ENCODE data around the gene CHN1. TPM values are rescaled to one million over a fixed set of nuclear protein-coding genes. Genes with fewer than 3 reads are reported as not detected.

CHN1 gene
- total RNA-seq, 2 experiments from 2014 or later: 0.62 to 1.2 TPM

- no peaks in the 10 kb centered on the region for H3K36me3 Mint-ChIP-seq (ENCODE audit: low read depth)
- H3K4me1 Mint-ChIP-seq: peaks cover 13% of the 10 kb centered on the region
- ChIA-PET POLR2A (no interaction called here), CTCF (no interaction called here)
- no peak for DNase-seq
- no peaks in the 10 kb centered on the region for H3K9me3 Mint-ChIP-seq
- no peak overlapping the region for H3K27ac Mint-ChIP-seq
- H3K4me3 Mint-ChIP-seq: no peak overlapping the region
- no peaks in the 10 kb centered on the region for H3K27me3 Mint-ChIP-seq
Observed at GRCh38 chr2:174964404-174964803, 40.8 kb downstream of the CHN1 start.

- H3K4me1 Mint-ChIP-seq: peaks cover 10% of the 10 kb centered on the region
- DNase-seq: no peak
- CTCF ChIA-PET: no interaction called here
- no peaks in the 10 kb centered on the region for H3K9me3 Mint-ChIP-seq
- no peaks in the 10 kb centered on the region for H3K27me3 Mint-ChIP-seq
- POLR2A ChIA-PET: no interaction called here
- no peak overlapping the region for H3K27ac Mint-ChIP-seq
- H3K4me3 Mint-ChIP-seq: no peak overlapping the region
- no peaks in the 10 kb centered on the region for H3K36me3 Mint-ChIP-seq (ENCODE audit: low read depth)
Observed at GRCh38 chr2:174963437-174964400, 41.5 kb downstream of the CHN1 start.

- Mint-ChIP-seq H3K9me3 (no peaks in the 10 kb centered on the region), H3K27ac (no peak overlapping the region), H3K27me3 (peaks cover 2% of the 10 kb centered on the region), H3K36me3 (ENCODE audit: low read depth) (no peaks in the 10 kb centered on the region), H3K4me3 (no peak overlapping the region), H3K4me1 (peaks cover 3% of the 10 kb centered on the region)
- ChIA-PET POLR2A (no interaction called here), CTCF (interaction anchor here (0.7 kb wide), 1 partner anchor 260 kb away, joined by 3 read pairs; no protein-coding TSS in a partner anchor)
- no peak for DNase-seq
Observed at GRCh38 chr2:174959787-174960186, 45.4 kb downstream of the CHN1 start.

- no peaks in the 10 kb centered on the region for H3K36me3 Mint-ChIP-seq (ENCODE audit: low read depth)
- H3K4me1 Mint-ChIP-seq: peaks cover 3% of the 10 kb centered on the region
- H3K27ac Mint-ChIP-seq: no peak overlapping the region
- H3K27me3 Mint-ChIP-seq: peaks cover 13% of the 10 kb centered on the region
- POLR2A ChIA-PET: no interaction called here
- no peaks in the 10 kb centered on the region for H3K9me3 Mint-ChIP-seq
- DNase-seq: no peak
- CTCF ChIA-PET: interaction anchor here (0.5 kb wide), 1 partner anchor 264 kb away, joined by 3 read pairs; no protein-coding TSS in a partner anchor
- no peak overlapping the region for H3K4me3 Mint-ChIP-seq
Observed at GRCh38 chr2:174957050-174957449, 48.1 kb downstream of the CHN1 start.

GRCh38 chr2:174952607-174953006 is 52.6 kb downstream of the CHN1 start:
- ChIA-PET CTCF (interaction anchor here (0.8 kb wide), 1 partner anchor 289 kb away, joined by 4 read pairs; no protein-coding TSS in a partner anchor), POLR2A (no interaction called here)
- no peak for DNase-seq
- H3K27me3 Mint-ChIP-seq: peaks cover 11% of the 10 kb centered on the region
- no peaks in the 10 kb centered on the region for H3K4me1 Mint-ChIP-seq
- H3K4me3 Mint-ChIP-seq: no peak overlapping the region
- no peaks in the 10 kb centered on the region for H3K36me3 Mint-ChIP-seq (ENCODE audit: low read depth)
- H3K27ac Mint-ChIP-seq: no peak overlapping the region
- H3K9me3 Mint-ChIP-seq: no peaks in the 10 kb centered on the region

GRCh38 chr2:174951745-174952144 is 53.4 kb downstream of the CHN1 start:
- Mint-ChIP-seq H3K4me3 (no peak overlapping the region), H3K36me3 (ENCODE audit: low read depth) (no peaks in the 10 kb centered on the region), H3K27me3 (peaks cover 11% of the 10 kb centered on the region), H3K27ac (no peak overlapping the region), H3K4me1 (no peaks in the 10 kb centered on the region), H3K9me3 (no peaks in the 10 kb centered on the region)
- CTCF ChIA-PET: no interaction called here
- DNase-seq: no peak
- POLR2A ChIA-PET: no interaction called here

GRCh38 chr2:174949988-174950687 is 55.0 kb downstream of the CHN1 start:
- Mint-ChIP-seq H3K4me1 (no peaks in the 10 kb centered on the region), H3K27me3 (peaks cover 11% of the 10 kb centered on the region), H3K36me3 (ENCODE audit: low read depth) (no peaks in the 10 kb centered on the region), H3K4me3 (no peak overlapping the region), H3K9me3 (no peaks in the 10 kb centered on the region), H3K27ac (no peak overlapping the region)
- no peak for DNase-seq
- ChIA-PET CTCF (interaction anchor here (0.8 kb wide), 1 partner anchor 65 kb away, joined by 5 read pairs; no protein-coding TSS in a partner anchor), POLR2A (no interaction called here)

- H3K27me3 Mint-ChIP-seq: no peaks in the 10 kb centered on the region
- ChIA-PET CTCF (no interaction called here), POLR2A (no interaction called here)
- DNase-seq: no peak
- H3K27ac Mint-ChIP-seq: no peak overlapping the region
- no peaks in the 10 kb centered on the region for H3K4me1 Mint-ChIP-seq
- H3K9me3 Mint-ChIP-seq: no peaks in the 10 kb centered on the region
- H3K4me3 Mint-ChIP-seq: no peak overlapping the region
- H3K36me3 Mint-ChIP-seq (ENCODE audit: low read depth): no peaks in the 10 kb centered on the region
Observed at GRCh38 chr2:174945601-174946260, 59.5 kb downstream of the CHN1 start.

GRCh38 chr2:174939046-174939445 is 66.1 kb downstream of the CHN1 start:
- CTCF ChIA-PET: no interaction called here
- no peak overlapping the region for H3K4me3 Mint-ChIP-seq
- H3K9me3 Mint-ChIP-seq: no peaks in the 10 kb centered on the region
- H3K36me3 Mint-ChIP-seq (ENCODE audit: low read depth): no peaks in the 10 kb centered on the region
- H3K27ac Mint-ChIP-seq: no peak overlapping the region
- H3K4me1 Mint-ChIP-seq: no peaks in the 10 kb centered on the region
- no peak for DNase-seq
- no peaks in the 10 kb centered on the region for H3K27me3 Mint-ChIP-seq
- POLR2A ChIA-PET: no interaction called here

GRCh38 chr2:174931724-174932123 is 73.5 kb downstream of the CHN1 start:
- Mint-ChIP-seq H3K27ac (no peak overlapping the region), H3K36me3 (ENCODE audit: low read depth) (no peaks in the 10 kb centered on the region), H3K4me3 (no peak overlapping the region), H3K9me3 (no peaks in the 10 kb centered on the region), H3K4me1 (no peaks in the 10 kb centered on the region), H3K27me3 (no peaks in the 10 kb centered on the region)
- no peak for DNase-seq
- POLR2A ChIA-PET: no interaction called here
- CTCF ChIA-PET: no interaction called here

GRCh38 chr2:174929786-174930185 is 75.4 kb downstream of the CHN1 start:
- no peaks in the 10 kb centered on the region for H3K9me3 Mint-ChIP-seq
- H3K4me3 Mint-ChIP-seq: no peak overlapping the region
- no peaks in the 10 kb centered on the region for H3K27me3 Mint-ChIP-seq
- H3K36me3 Mint-ChIP-seq (ENCODE audit: low read depth): no peaks in the 10 kb centered on the region
- CTCF ChIA-PET: no interaction called here
- H3K4me1 Mint-ChIP-seq: no peaks in the 10 kb centered on the region
- H3K27ac Mint-ChIP-seq: no peak overlapping the region
- POLR2A ChIA-PET: no interaction called here
- no peak for DNase-seq

GRCh38 chr2:174925046-174925784 is 80.0 kb downstream of the CHN1 start:
- H3K36me3 Mint-ChIP-seq (ENCODE audit: low read depth): no peaks in the 10 kb centered on the region
- H3K27me3 Mint-ChIP-seq: no peaks in the 10 kb centered on the region
- DNase-seq: no peak
- ChIA-PET POLR2A (no interaction called here), CTCF (interaction anchor here (0.5 kb wide), 1 partner anchor 569 kb away, joined by 6 read pairs; no protein-coding TSS in a partner anchor)
- H3K9me3 Mint-ChIP-seq: no peaks in the 10 kb centered on the region
- no peaks in the 10 kb centered on the region for H3K4me1 Mint-ChIP-seq
- H3K27ac Mint-ChIP-seq: no peak overlapping the region
- no peak overlapping the region for H3K4me3 Mint-ChIP-seq

Data from activated CD4-positive, alpha-beta T cell treated with anti-CD3 and anti-CD28 coated beads, Interleukin-2, amount 10 ng/mL, durations not matched to agents 7 days and 5 days (primary cell).